HG03175 (cell line): ENCODE results near the gene SMAGP.
"Not testable (repeated sequence)": the region's sequence is repeated elsewhere in the genome, so short reads cannot be mapped to it uniquely, and the experiment has no call there.

Experiments used
- ATAC-seq: cut with Tn5 transposase; IDR thresholded peaks from one replicate; pipeline ENCODE4 v1.9.1; 2021; ENCODE audit warnings: mild to moderate bottlenecking, moderate library complexity; ENCODE audit not compliant: unreplicated experiment

SMAGP gene

GRCh38 chr12:51227112-51227511 lies 43.1 kb downstream of the SMAGP start:
- ATAC-seq, result not testable (repeated sequence)

GRCh38 chr12:51225771-51226170 lies 44.4 kb downstream of the SMAGP start:
- ATAC-seq, result no peak

- ATAC-seq, result no peak
Measured at GRCh38 chr12:51225234-51225633, 45.0 kb downstream of the SMAGP start.

- ATAC-seq, result no peak
Measured at GRCh38 chr12:51224625-51225024, 45.6 kb downstream of the SMAGP start.

GRCh38 chr12:51222461-51222860 lies 47.8 kb downstream of the SMAGP start:
- ATAC-seq, result no peak

- not testable (repeated sequence) for ATAC-seq
Measured at GRCh38 chr12:51219857-51220256, 50.4 kb downstream of the SMAGP start.

- no peak for ATAC-seq
Measured at GRCh38 chr12:51219322-51219721, 50.9 kb downstream of the SMAGP start.

- ATAC-seq, result no peak
Measured at GRCh38 chr12:51218607-51219161, 51.5 kb downstream of the SMAGP start.

GRCh38 chr12:51217968-51218606 lies 52.1 kb downstream of the SMAGP start, which contains the start of gene POU6F1:
TSS of gene POU6F1 (minus strand) at chr12:51218062. CDS start at chr12:51206836, 11,226 bp downstream.
- ATAC-seq, result peak; percentile 80

- peak; percentile 35 for ATAC-seq
Measured at GRCh38 chr12:51217133-51217967, 52.9 kb downstream of the SMAGP start.

GRCh38 chr12:51216642-51217041 lies 53.6 kb downstream of the SMAGP start:
- no peak for ATAC-seq

- no peak for ATAC-seq
Measured at GRCh38 chr12:51214895-51215294, 55.3 kb downstream of the SMAGP start.

GRCh38 chr12:51210690-51211395 lies 59.4 kb downstream of the SMAGP start:
- no peak for ATAC-seq

GRCh38 chr12:51209259-51209658 lies 61.0 kb downstream of the SMAGP start:
- ATAC-seq, result no peak

GRCh38 chr12:51208016-51208660 lies 62.1 kb downstream of the SMAGP start:
- no peak for ATAC-seq

GRCh38 chr12:51205350-51205749 lies 64.9 kb downstream of the SMAGP start:
- no peak for ATAC-seq

GRCh38 chr12:51202718-51203117 lies 67.5 kb downstream of the SMAGP start:
- ATAC-seq, result no peak

GRCh38 chr12:51200806-51201205 lies 69.4 kb downstream of the SMAGP start:
- no peak for ATAC-seq

GRCh38 chr12:51200156-51200555 lies 70.1 kb downstream of the SMAGP start:
- no peak for ATAC-seq

- no peak for ATAC-seq
Measured at GRCh38 chr12:51199366-51199945, 70.8 kb downstream of the SMAGP start.
